Thyroid gland (tissue), 4 donors: Measurements from ENCODE around the gene CASQ1.

ENCODE experiments used
- POLR2A ChIP-seq, 2 donors: fragments of 450-650 bp; IDR thresholded peaks; one replicate each; pipeline ENCODE4 v1.6.1; 2017; ENCODE audit warnings: antibody characterized with exemption in 2 of 2, mild to moderate bottlenecking in 2 of 2, moderate library complexity in 1 of 2
- TF ChIP-seq, protein P1 (sequence below), 6 experiments: fragments of 200-600 bp in 3 of 6; fragments of 450-650 bp in 3 of 6; sonication (generic) in 3 of 6; IDR thresholded peaks; one replicate each; pipeline ENCODE4 v1.5.1; 2016 to 2019; ENCODE audit warnings: antibody characterized with exemption in 6 of 6, mild to moderate bottlenecking in 2 of 6, inconsistent platforms in 1 of 6, moderate library complexity in 1 of 6

- no peak for TF ChIP-seq POLR2A (IDR thresholded peaks at IDR 0.05)
- TF ChIP-seq, protein P1, sequence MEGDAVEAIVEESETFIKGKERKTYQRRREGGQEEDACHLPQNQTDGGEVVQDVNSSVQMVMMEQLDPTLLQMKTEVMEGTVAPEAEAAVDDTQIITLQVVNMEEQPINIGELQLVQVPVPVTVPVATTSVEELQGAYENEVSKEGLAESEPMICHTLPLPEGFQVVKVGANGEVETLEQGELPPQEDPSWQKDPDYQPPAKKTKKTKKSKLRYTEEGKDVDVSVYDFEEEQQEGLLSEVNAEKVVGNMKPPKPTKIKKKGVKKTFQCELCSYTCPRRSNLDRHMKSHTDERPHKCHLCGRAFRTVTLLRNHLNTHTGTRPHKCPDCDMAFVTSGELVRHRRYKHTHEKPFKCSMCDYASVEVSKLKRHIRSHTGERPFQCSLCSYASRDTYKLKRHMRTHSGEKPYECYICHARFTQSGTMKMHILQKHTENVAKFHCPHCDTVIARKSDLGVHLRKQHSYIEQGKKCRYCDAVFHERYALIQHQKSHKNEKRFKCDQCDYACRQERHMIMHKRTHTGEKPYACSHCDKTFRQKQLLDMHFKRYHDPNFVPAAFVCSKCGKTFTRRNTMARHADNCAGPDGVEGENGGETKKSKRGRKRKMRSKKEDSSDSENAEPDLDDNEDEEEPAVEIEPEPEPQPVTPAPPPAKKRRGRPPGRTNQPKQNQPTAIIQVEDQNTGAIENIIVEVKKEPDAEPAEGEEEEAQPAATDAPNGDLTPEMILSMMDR (IDR thresholded peaks at IDR 0.05), result no peak
Measured at GRCh38 chr1:160238408-160238807, 48.0 kb downstream of the CASQ1 start.
